T-cell (primary cell): ENCODE data around the gene PROX2. TPM values are rescaled to one million over a fixed set of nuclear protein-coding genes. Genes with fewer than 3 reads are reported as not detected.
A peak's percentile ranks its signal among the peaks of the same experiment; 100 is the strongest.

Source experiments
- ATAC-seq, 4 experiments: fragments of 200-7000 bp in 3 of 4; fragments of 150-1000 bp in 1 of 4; cut with Tn5 transposase; replicated peaks in 1 of 4; 1 replicate in 3 of 4; 2 replicates in 1 of 4; pipeline ENCODE4 v1.10.0; 2021; ENCODE audit warnings: moderate library complexity in 3 of 4, mild to moderate bottlenecking in 2 of 4, moderate number of reproducible peaks in 1 of 4
- CTCF ChIA-PET, 2 donors: fragments of 300-600 bp; sonication (Branson Sonifier 250); formaldehyde crosslinking; loops; one replicate each; lab custom pipeline; 2022; ENCODE audit warnings: antibody characterized with exemption in 2 of 2; lab: Charles Lee
- POLR2A ChIA-PET, 2 donors: fragments of 300-600 bp; sonication (Branson Sonifier 250); formaldehyde crosslinking; loops; one replicate each; lab custom pipeline; 2022; ENCODE audit warnings: antibody characterized with exemption in 2 of 2; lab: Charles Lee
- DNase-seq, 35 experiments: peaks; one replicate each; pipeline versions ENCODE4 v3.0.0 to v3.0.0-alpha.2; 2013 to 2023
- H3K27ac ChIP-seq: one replicate; pipeline ENCODE4 v1.5.1; 2013; ENCODE audit warnings: low read length
- H3K27me3 ChIP-seq, 2 experiments: replicated peaks in 1 of 2; 1 replicate in 1 of 2; 2 replicates in 1 of 2; pipeline versions ENCODE4 v1.6.1 to v1.7.0; 2013; ENCODE audit warnings: low read length in 1 of 2, mixed read lengths in 1 of 2; ENCODE audit not compliant: control insufficient read depth in 2 of 2, insufficient read depth in 2 of 2; ENCODE audit errors: extremely low read depth in 1 of 2
- H3K36me3 ChIP-seq, 2 donors: 1 replicate in 1 of 2; 2 replicates in 1 of 2; pipeline versions ENCODE4 v1.6.1 to v1.7.0; 2013; ENCODE audit warnings: low read length in 1 of 2; ENCODE audit not compliant: control insufficient read depth in 2 of 2, insufficient read depth in 1 of 2; ENCODE audit errors: extremely low read depth in 1 of 2
- H3K4me1 ChIP-seq, 2 experiments: 1 replicate in 1 of 2; 2 replicates in 1 of 2; pipeline versions ENCODE4 v1.6.1 to v1.7.0; 2013; ENCODE audit warnings: low read length in 2 of 2, mixed read lengths in 1 of 2; ENCODE audit not compliant: insufficient read depth in 2 of 2, control insufficient read depth in 1 of 2; ENCODE audit errors: extremely low read depth in 1 of 2
- H3K4me3 ChIP-seq, 2 donors: 1 replicate in 1 of 2; 2 replicates in 1 of 2; pipeline versions ENCODE4 v1.5.1 to v1.7.0; 2013; ENCODE audit warnings: mild to moderate bottlenecking in 2 of 2, low read length in 1 of 2, moderate library complexity in 1 of 2; ENCODE audit not compliant: control insufficient read depth in 1 of 2; ENCODE audit errors: extremely low read depth in 1 of 2
- H3K9me3 ChIP-seq: 2 replicates; pipeline ENCODE4 v1.7.0; 2013
- H3K27ac Mint-ChIP-seq, 2 donors: one replicate each; pipeline ENCODE4 v1.8.0; 2020 to 2021; ENCODE audit warnings: mild to moderate bottlenecking in 2 of 2, mixed read lengths in 2 of 2
- H3K27me3 Mint-ChIP-seq, 2 donors: one replicate each; pipeline ENCODE4 v1.8.0; 2021 to 2022; ENCODE audit warnings: mixed read lengths in 2 of 2
- H3K36me3 Mint-ChIP-seq: one replicate; pipeline ENCODE4 v1.8.0; 2021; ENCODE audit warnings: mixed read lengths
- H3K4me1 Mint-ChIP-seq, 3 donors: one replicate each; pipeline ENCODE4 v1.8.0; 2020 to 2022; ENCODE audit warnings: mixed read lengths in 3 of 3, mild to moderate bottlenecking in 1 of 3
- H3K4me3 Mint-ChIP-seq, 3 donors: one replicate each; pipeline ENCODE4 v1.8.0; 2020 to 2022; ENCODE audit warnings: mild to moderate bottlenecking in 3 of 3, mixed read lengths in 3 of 3, moderate library complexity in 3 of 3
- H3K9me3 Mint-ChIP-seq, 3 donors: one replicate each; pipeline ENCODE4 v1.8.0; 2020 to 2022; ENCODE audit warnings: mixed read lengths in 3 of 3
- WGBS: methylation state at CpG from one replicate; pipeline ENCODE4 v1.1.5; 2013; ENCODE audit warnings: missing lambda C conversion rate; ENCODE audit not compliant: insufficient coverage; 5-methylcytosine and 5-hydroxymethylcytosine counted together
- total RNA-seq, 35 experiments: library from RNA in 6 of 35; stranded (reverse) in 6 of 35; fragments of 120-200 nt in 1 of 35; gene quantifications; one replicate each; pipeline versions ENCODE4 v1.2.1 to v1.2.4 and lab custom pipeline; 2013 to 2026

PROX2 gene
- total RNA-seq, 5 donors from 2014 or later (not counting 1 experiment from before 2014, with no cell fraction given), result 0.10 to 0.12 TPM; not detected in 3

GRCh38 chr14:74843653-74844052 is 32.3 kb downstream of the PROX2 start:
- ATAC-seq, result no peak
- peak overlapping the region; percentile 74 to 84 for H3K27ac Mint-ChIP-seq
- ChIA-PET POLR2A (no interaction called here), CTCF (interaction anchor here in 1 of 2 donors (1.7 kb wide), 1 partner anchor 17 kb away, joined by 4 read pairs; no protein-coding TSS in a partner anchor)
- Histone ChIP-seq H3K4me1 (peaks cover 14 to 26% of the 10 kb centered on the region in 2 experiments), H3K9me3 (no peaks in the 10 kb centered on the region), H3K36me3 (peaks cover 0 to 3% of the 10 kb centered on the region in 2 donors), H3K4me3 (no peak overlapping the region), H3K27me3 (no peaks in the 10 kb centered on the region), H3K27ac (no peak overlapping the region)
- DNase-seq, result no peak
- peaks cover 11% of the 10 kb centered on the region for H3K36me3 Mint-ChIP-seq
- no peak overlapping the region for H3K4me3 Mint-ChIP-seq
- peaks cover 38 to 47% (median 45%) of the 10 kb centered on the region in 3 donors for H3K4me1 Mint-ChIP-seq
- H3K27me3 Mint-ChIP-seq, result no peaks in the 10 kb centered on the region
- H3K9me3 Mint-ChIP-seq, result no peaks in the 10 kb centered on the region

GRCh38 chr14:74841230-74842207 is 34.4 kb downstream of the PROX2 start:
- Mint-ChIP-seq H3K4me1 (peaks cover 60 to 67% (median 64%) of the 10 kb centered on the region in 3 donors), H3K4me3 (peak overlapping the region; percentile 5 to 26 (median 22)), H3K27ac (peak overlapping the region; percentile 88 to 94), H3K9me3 (no peaks in the 10 kb centered on the region), H3K36me3 (peaks cover 14% of the 10 kb centered on the region), H3K27me3 (no peaks in the 10 kb centered on the region)
- Histone ChIP-seq H3K27ac (peak overlapping the region; percentile 69), H3K9me3 (no peaks in the 10 kb centered on the region), H3K4me3 (no peak overlapping the region), H3K36me3 (peaks cover 0 to 3% of the 10 kb centered on the region in 2 donors), H3K27me3 (no peaks in the 10 kb centered on the region), H3K4me1 (peaks cover 29 to 32% of the 10 kb centered on the region in 2 experiments)
- ATAC-seq, result peak; percentile 58 to 81 (median 68)
- 29% methylated on average over 2 of the region's 4 CpGs for WGBS
- CTCF ChIA-PET, result interaction anchor here (0.8 to 1.7 kb wide), 4 partner anchors 19 to 41 kb away, joined by 3 to 4 read pairs (median 4); no protein-coding TSS in a partner anchor
- POLR2A ChIA-PET, result interaction anchor here in 1 of 2 donors (0.6 to 0.8 kb wide), 2 partner anchors 37 to 176 kb away, joined by 4 to 7 read pairs; no protein-coding TSS in a partner anchor
- peak in 5 of 35 experiments; percentile 1 to 42 (median 7) for DNase-seq

GRCh38 chr14:74840603-74841030 is 35.3 kb downstream of the PROX2 start:
- no peaks in the 10 kb centered on the region for H3K9me3 Mint-ChIP-seq
- peak overlapping the region; percentile 88 to 94 for H3K27ac Mint-ChIP-seq
- peaks cover 19% of the 10 kb centered on the region for H3K36me3 Mint-ChIP-seq
- peak overlapping the region in 1 of 3 donors; percentile 21 for H3K4me3 Mint-ChIP-seq
- peaks cover 69 to 76% (median 72%) of the 10 kb centered on the region in 3 donors for H3K4me1 Mint-ChIP-seq
- no peak overlapping the region for H3K4me3 ChIP-seq
- DNase-seq (no peak), ATAC-seq (no peak)
- H3K36me3 ChIP-seq, result peaks cover 0 to 2% of the 10 kb centered on the region in 2 donors
- no peaks in the 10 kb centered on the region for H3K27me3 ChIP-seq
- peak overlapping the region; percentile 69 for H3K27ac ChIP-seq
- WGBS, result 69% methylated on average over 5 of the region's 5 CpGs
- no peaks in the 10 kb centered on the region for H3K27me3 Mint-ChIP-seq
- H3K9me3 ChIP-seq, result no peaks in the 10 kb centered on the region
- peaks cover 33 to 41% of the 10 kb centered on the region in 2 experiments for H3K4me1 ChIP-seq
- ChIA-PET POLR2A (no interaction called here), CTCF (no interaction called here)

- DNase-seq (peak in 1 of 35 experiments; percentile 64), ATAC-seq (peak; percentile 55 to 74 (median 63))
- H3K36me3 ChIP-seq, result peaks cover 0 to 3% of the 10 kb centered on the region in 2 donors
- peaks cover 39 to 53% of the 10 kb centered on the region in 2 experiments for H3K4me1 ChIP-seq
- H3K4me1 Mint-ChIP-seq, result peaks cover 78 to 85% (median 85%) of the 10 kb centered on the region in 3 donors
- CTCF ChIA-PET, result interaction anchor here (0.6 to 3.5 kb wide), 6 partner anchors 14 to 216 kb away, joined by 3 to 10 read pairs (median 4); no protein-coding TSS in a partner anchor
- no peak overlapping the region for H3K4me3 ChIP-seq
- H3K9me3 Mint-ChIP-seq, result no peaks in the 10 kb centered on the region
- peaks cover 23% of the 10 kb centered on the region for H3K36me3 Mint-ChIP-seq
- peak overlapping the region; percentile 67 to 74 (median 70) for H3K4me3 Mint-ChIP-seq
- no peaks in the 10 kb centered on the region for H3K27me3 Mint-ChIP-seq
- H3K9me3 ChIP-seq, result no peaks in the 10 kb centered on the region
- H3K27ac Mint-ChIP-seq, result peak overlapping the region; percentile 98 to 99
- peak overlapping the region; percentile 96 for H3K27ac ChIP-seq
- no peaks in the 10 kb centered on the region for H3K27me3 ChIP-seq
- POLR2A ChIA-PET, result interaction anchor here (0.6 kb wide), 8 partner anchors 15 to 340 kb away, joined by 3 to 10 read pairs (median 4); no protein-coding TSS in a partner anchor
- WGBS, result no CpG with 5 or more reads among the region's 2 CpGs
Measured at GRCh38 chr14:74838166-74838565, 37.8 kb downstream of the PROX2 start.

GRCh38 chr14:74836251-74836960 is 39.5 kb downstream of the PROX2 start:
- no peaks in the 10 kb centered on the region for H3K27me3 ChIP-seq
- H3K27ac ChIP-seq, result peak overlapping the region; percentile 96
- ChIA-PET CTCF (interaction anchor here (0.6 to 3.5 kb wide), 5 partner anchors 16 to 252 kb away, joined by 3 to 10 read pairs (median 4); no protein-coding TSS in a partner anchor), POLR2A (interaction anchor here in 1 of 2 donors (0.5 to 0.8 kb wide), 3 partner anchors 12 to 1222 kb away, joined by 3 to 11 read pairs (median 7); no protein-coding TSS in a partner anchor)
- Mint-ChIP-seq H3K9me3 (no peaks in the 10 kb centered on the region), H3K4me1 (peaks cover 68 to 73% (median 71%) of the 10 kb centered on the region in 3 donors), H3K36me3 (peaks cover 26% of the 10 kb centered on the region), H3K27ac (peak overlapping the region; percentile 98 to 99), H3K27me3 (no peaks in the 10 kb centered on the region), H3K4me3 (peak overlapping the region in 2 of 3 donors; percentile 53 to 70)
- WGBS, result no CpG with 5 or more reads among the region's 1 CpG
- DNase-seq, result no peak
- H3K4me3 ChIP-seq, result no peak overlapping the region
- H3K4me1 ChIP-seq, result peaks cover 30 to 46% of the 10 kb centered on the region in 2 experiments
- no peaks in the 10 kb centered on the region for H3K9me3 ChIP-seq
- peaks cover 0 to 3% of the 10 kb centered on the region in 2 donors for H3K36me3 ChIP-seq
- peak in 1 of 4 experiments; percentile 18 for ATAC-seq
